KOPT-K1 (cell line): Measurements from ENCODE around the gene ADAMTS3.

Experiments
- H3K27ac ChIP-seq: fragments of 200-600 bp; sonication (generic); 2 replicates; pipeline ENCODE4 v1.5.1; 2016; ENCODE audit warnings: antibody characterized with exemption, mild to moderate bottlenecking, low read depth, low read length; ENCODE audit not compliant: poor library complexity, severe bottlenecking
- H3K36me3 ChIP-seq: fragments of 200-600 bp; sonication (generic); 2 replicates; pipeline ENCODE4 v1.5.1; 2017; ENCODE audit warnings: antibody characterized with exemption, mild to moderate bottlenecking, low read length, moderate library complexity; ENCODE audit not compliant: insufficient read depth
- H3K9me3 ChIP-seq: fragments of 200-600 bp; sonication (generic); 2 replicates; pipeline ENCODE4 v1.5.1; 2017; ENCODE audit warnings: antibody characterized with exemption, low read length, mild to moderate bottlenecking; ENCODE audit not compliant: insufficient read depth, poor library complexity, severe bottlenecking

ADAMTS3 gene

DNA sequence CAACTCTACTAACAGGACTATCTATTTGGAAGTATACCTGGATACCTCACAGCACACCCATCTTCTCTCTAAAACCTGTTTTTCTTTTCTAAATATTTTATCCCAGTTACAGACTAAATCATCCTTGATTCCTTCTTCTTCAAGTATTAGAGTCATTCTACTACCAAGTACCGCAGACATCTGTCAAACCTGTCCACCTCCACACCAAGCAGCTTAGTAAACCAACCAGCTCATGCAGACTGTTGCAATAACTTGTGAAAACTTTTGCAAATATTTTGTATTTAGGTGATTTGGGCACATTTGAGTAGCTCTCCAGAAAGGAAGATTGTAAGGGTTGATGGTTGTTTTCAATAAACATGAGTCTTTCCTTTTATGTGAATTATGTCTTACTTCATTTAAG is 238.6 kb downstream of the ADAMTS3 start:
- Histone ChIP-seq H3K9me3 (no peaks in the 10 kb centered on the region), H3K27ac (no peak overlapping the region), H3K36me3 (no peaks in the 10 kb centered on the region)

GRCh38 chr4:72326692-72327632 is 242.1 kb downstream of the ADAMTS3 start:
- Histone ChIP-seq H3K9me3 (no peaks in the 10 kb centered on the region), H3K36me3 (no peaks in the 10 kb centered on the region), H3K27ac (no peak overlapping the region)

DNA sequence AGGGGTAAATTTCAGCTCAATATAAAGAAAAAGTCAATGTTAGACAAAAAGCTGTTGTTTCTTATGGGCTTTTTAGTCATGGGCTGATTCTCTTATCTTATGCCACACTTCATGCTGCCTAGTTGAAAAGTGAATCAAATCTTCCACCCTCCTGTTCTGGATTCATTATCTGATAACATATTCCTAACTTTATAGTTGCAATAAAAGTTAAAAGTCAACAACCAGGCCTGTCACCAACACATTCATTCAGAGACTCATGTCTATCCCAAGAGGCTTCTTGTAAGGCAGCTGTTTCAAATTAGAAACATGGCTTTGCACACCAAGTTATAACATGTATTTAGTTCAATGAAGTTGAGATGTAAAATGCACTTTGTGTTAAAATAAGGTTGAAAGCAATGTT is 243.8 kb downstream of the ADAMTS3 start:
- Histone ChIP-seq H3K36me3 (no peaks in the 10 kb centered on the region), H3K27ac (no peak overlapping the region), H3K9me3 (no peaks in the 10 kb centered on the region)

GRCh38 chr4:72323227-72323626 is 245.8 kb downstream of the ADAMTS3 start:
- H3K27ac ChIP-seq, result no peak overlapping the region
- H3K9me3 ChIP-seq, result no peaks in the 10 kb centered on the region
- H3K36me3 ChIP-seq, result no peaks in the 10 kb centered on the region

DNA sequence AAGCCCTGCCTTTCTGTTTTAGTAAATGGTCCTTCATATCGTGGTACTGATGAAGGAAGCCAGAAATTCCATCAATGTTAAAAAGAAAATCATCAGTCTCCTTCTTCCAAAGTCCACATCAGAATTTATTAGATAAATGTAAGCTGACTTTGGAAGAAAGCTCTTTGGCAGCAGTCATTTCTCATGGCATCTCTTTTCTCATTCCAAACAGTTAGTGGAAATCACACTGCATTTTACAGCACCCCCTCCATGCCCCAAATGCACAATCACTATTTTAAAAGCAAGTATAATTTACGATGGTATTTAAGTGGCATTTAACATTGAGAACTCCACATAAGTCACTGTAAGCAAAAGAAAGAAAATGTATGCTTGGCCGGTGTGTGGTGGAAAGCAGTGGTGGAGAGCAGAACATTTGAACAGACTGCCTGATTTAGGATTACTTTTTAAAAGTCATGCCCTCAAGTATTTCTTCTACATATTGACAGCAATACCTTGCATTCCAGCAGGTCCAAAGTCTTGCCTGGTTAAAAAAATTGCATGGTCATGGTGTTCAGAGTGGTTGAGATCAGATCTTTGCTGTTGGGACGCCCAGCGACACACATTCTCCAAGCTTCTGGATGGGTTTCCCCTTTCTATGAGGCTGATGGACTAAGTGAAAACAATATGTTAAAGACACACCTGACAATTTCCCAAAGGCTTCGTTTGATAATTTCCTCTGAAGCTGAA is 248.6 kb downstream of the ADAMTS3 start:
- Histone ChIP-seq H3K27ac (no peak overlapping the region), H3K9me3 (no peaks in the 10 kb centered on the region), H3K36me3 (no peaks in the 10 kb centered on the region)

GRCh38 chr4:72319601-72320021 is 249.4 kb downstream of the ADAMTS3 start:
- no peak overlapping the region for H3K27ac ChIP-seq

DNA sequence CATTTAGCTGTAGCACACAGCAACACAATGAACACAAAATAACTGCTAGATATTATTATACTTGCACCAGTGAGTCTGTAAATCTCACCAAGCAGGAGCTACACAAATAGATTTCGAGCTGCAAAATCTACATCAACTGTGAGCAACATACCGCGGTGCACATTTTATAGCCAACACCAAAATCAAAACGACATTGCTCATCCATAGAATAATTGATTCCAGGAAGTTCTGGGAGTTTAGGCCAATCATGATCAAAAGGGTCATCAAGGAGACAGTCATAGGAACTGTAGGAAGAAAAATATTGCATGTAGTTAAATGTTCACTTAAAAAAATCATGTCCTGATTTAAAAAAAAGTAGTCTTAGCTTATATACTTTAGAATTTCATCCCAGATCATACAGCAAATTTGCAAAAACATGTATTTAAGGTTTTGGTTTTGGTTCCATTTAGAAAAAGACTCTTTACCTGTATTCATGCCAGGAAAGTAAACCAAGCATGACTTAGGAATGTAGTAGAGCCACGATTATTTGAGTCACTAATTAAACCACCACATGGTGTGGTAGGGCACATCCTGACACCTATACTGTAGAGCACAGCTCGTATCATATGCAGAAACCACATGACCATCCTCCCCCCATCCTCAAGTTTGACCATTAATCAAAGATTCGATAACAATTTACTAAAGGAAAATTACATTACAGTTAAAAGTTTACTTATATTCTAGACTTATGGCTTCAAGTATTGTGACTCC is 250.4 kb downstream of the ADAMTS3 start:
- no peaks in the 10 kb centered on the region for H3K36me3 ChIP-seq
- H3K27ac ChIP-seq, result no peak overlapping the region
- H3K9me3 ChIP-seq, result no peaks in the 10 kb centered on the region

More at GRCh38 chr4:72319601-72320021, 249.4 kb downstream of the ADAMTS3 start:
- no peaks in the 10 kb centered on the region for H3K9me3 ChIP-seq
- H3K36me3 ChIP-seq, result no peaks in the 10 kb centered on the region

- Histone ChIP-seq H3K27ac (no peak overlapping the region), H3K36me3 (no peaks in the 10 kb centered on the region), H3K9me3 (no peaks in the 10 kb centered on the region)
These were observed 254.2 kb downstream of the ADAMTS3 start for GRCh38 chr4:72314869-72315268.

DNA sequence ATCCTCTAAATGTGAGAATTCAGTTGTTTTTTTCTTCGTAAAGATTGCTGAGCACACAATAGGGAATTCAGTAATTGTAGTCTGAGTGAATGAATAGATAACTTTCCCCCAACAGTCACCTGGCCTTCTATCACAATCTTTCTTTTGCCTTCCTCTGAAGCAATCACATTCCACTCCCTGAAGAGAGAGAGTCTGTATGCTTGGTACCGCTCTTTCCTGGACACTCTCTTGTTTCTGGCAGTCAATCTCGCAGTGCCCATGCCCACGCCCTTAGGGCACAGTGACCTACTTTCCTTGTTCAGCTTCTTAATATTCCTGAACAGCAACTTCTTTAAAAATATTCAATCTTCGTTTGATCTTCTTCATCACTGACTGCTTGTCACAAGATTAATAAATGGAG is 255.9 kb downstream of the ADAMTS3 start:
- H3K9me3 ChIP-seq, result no peaks in the 10 kb centered on the region
- no peak overlapping the region for H3K27ac ChIP-seq
- no peaks in the 10 kb centered on the region for H3K36me3 ChIP-seq

- Histone ChIP-seq H3K36me3 (no peaks in the 10 kb centered on the region), H3K27ac (no peak overlapping the region), H3K9me3 (no peaks in the 10 kb centered on the region)
These were observed 256.9 kb downstream of the ADAMTS3 start for GRCh38 chr4:72312032-72312650.

DNA sequence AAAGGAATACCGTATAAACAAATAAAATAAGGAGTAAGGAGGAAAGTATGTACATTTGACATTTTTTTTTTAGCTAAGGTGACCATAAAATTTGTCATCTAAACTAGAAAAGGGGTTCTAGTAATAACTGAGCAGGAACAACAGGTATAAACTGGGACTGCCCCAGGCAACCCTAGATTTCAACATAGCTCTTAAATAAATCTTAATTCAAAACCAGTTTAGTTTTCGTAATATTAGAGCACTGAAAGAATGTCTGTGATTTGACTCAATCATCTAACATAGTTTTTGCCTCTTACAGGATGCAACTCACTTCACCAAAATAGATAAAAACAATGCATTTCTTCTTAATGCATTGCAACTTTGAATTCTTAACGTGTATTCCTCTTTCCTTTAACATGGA is 257.7 kb downstream of the ADAMTS3 start:
- no peaks in the 10 kb centered on the region for H3K9me3 ChIP-seq
- H3K27ac ChIP-seq, result no peak overlapping the region
- H3K36me3 ChIP-seq, result no peaks in the 10 kb centered on the region

- H3K36me3 ChIP-seq, result no peaks in the 10 kb centered on the region
- H3K9me3 ChIP-seq, result no peaks in the 10 kb centered on the region
- no peak overlapping the region for H3K27ac ChIP-seq
These were observed 263.4 kb downstream of the ADAMTS3 start for GRCh38 chr4:72305620-72306019.

GRCh38 chr4:72305080-72305479 is 263.9 kb downstream of the ADAMTS3 start:
- no peaks in the 10 kb centered on the region for H3K9me3 ChIP-seq
- no peak overlapping the region for H3K27ac ChIP-seq

DNA sequence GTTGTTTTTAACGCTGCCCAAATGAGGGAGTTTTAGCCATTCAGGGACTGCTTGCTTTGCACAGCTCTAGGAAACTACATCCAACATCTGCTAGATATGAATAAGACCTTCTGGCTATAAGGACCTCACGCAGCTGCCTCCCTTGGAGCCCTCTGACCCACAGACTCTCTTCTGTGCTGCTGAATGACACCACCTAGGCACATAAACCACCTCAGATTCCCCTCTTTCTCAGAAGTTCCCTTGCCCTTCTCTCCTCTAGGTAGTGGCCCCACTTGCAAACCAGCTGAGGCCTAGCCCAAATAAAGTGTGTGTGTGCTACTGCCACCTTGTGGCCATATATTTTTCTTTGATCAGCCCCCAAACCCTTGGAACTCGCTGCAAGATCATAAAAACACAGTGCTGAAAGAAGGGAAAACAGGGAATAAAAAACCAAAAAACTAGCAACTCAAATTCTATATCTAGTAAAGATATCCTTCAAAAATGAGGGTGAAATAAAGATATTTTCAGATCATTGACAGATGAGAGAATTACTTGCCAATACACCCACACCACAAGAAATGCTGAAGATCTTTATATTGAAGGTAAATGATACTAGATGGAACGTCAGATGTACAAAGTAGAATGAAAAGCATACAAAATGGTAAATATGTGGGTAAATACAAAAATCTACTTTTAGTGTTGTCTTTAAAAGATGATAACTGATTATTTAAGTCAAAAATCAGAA is 265.9 kb downstream of the ADAMTS3 start:
- no peaks in the 10 kb centered on the region for H3K9me3 ChIP-seq
- no peak overlapping the region for H3K27ac ChIP-seq
- H3K36me3 ChIP-seq, result no peaks in the 10 kb centered on the region

More at GRCh38 chr4:72305080-72305479, 263.9 kb downstream of the ADAMTS3 start:
- no peaks in the 10 kb centered on the region for H3K36me3 ChIP-seq
